Measurements from ENCODE around the gene RBPMS2.

- TF ChIP-seq CTCF (IDR thresholded peaks at IDR 0.05) (no peak), POLR2A (IDR thresholded peaks at IDR 0.05) (no peak)
Observed at GRCh38 chr15:64808785-64809453, 33.5 kb upstream of the RBPMS2 start.

All from gastroesophageal sphincter (tissue), 3 donors.